HG02885 (cell line): ENCODE measurements around the gene NELL2.
"Not testable (repeated sequence)": the region's sequence is repeated elsewhere in the genome, so short reads cannot be mapped to it uniquely, and the experiment has no call there.

Experiments used
- ATAC-seq: cut with Tn5 transposase; IDR thresholded peaks from one replicate; pipeline ENCODE4 v1.9.1; 2021; ENCODE audit warnings: mild to moderate bottlenecking; ENCODE audit not compliant: unreplicated experiment, poor library complexity

The NELL2 gene

DNA sequence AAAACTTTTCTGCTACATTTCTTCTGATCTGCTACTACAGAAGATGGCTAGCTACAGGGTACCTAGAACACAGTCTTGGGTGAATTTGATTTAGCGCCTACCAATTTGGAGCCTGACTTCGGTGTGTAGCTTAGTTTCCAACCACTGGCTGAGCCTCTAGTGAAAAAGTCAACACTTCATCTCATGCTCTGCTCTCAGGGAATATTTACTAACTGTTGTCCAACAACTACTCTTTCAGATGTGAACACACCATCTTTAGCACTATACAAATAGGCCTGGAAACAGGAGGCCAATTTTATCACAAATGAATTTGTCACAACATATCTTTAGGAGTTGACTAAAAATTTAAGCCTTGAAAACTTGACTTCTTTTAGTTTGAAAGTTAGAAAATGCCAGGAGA is 167.9 kb downstream of the NELL2 start:
- ATAC-seq = no peak

DNA sequence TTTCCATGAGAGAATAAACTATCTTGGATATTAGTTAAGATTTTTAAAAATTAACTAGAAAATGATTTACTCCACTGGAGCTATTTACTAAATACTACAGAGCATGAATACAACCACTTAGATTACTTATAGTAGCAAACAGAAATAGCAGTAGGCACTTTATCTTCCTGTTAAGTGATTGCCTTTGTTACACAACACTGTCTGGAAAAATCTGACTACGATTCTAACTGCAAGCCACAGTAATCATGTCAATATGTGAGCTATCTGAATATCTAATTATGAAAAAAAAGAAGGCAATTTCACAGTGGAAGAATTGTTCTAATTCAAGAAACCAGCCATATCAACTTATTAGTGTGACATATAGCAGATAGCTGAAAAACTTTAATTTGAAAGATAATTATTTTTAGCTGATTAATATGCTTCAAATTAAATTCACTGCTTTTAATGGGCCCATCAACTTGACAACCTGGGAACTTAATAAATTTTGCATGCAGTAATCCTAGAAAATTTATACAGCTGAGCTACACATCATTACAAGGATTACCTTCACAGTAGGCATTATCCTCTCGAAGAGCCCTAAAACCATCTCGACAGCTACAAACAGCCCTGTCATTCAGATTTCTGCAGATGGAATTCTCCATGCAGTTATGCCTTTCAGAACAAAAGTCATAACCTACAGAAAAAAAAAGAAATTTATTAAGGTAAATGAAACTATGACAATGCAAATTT is 172.8 kb downstream of the NELL2 start:
- ATAC-seq = no peak

DNA sequence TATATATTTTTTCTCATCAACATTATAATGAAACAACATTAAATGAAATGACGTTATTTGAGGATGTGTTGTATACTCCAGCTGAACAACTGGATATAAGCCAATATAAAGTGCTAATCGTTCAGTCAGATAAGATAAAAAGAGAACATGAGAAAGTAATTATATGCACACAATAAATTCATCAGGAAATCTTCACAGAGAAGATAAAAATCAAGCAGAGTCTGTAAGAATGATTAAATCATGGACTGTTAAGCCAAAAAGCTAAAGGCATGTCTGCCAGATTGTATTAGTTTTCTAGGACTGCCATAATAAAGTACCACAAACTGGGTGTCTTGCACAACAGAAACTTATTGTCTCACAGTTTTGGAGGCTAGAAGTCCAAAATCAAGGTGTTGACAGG is 178.6 kb downstream of the NELL2 start:
- ATAC-seq = no peak

DNA sequence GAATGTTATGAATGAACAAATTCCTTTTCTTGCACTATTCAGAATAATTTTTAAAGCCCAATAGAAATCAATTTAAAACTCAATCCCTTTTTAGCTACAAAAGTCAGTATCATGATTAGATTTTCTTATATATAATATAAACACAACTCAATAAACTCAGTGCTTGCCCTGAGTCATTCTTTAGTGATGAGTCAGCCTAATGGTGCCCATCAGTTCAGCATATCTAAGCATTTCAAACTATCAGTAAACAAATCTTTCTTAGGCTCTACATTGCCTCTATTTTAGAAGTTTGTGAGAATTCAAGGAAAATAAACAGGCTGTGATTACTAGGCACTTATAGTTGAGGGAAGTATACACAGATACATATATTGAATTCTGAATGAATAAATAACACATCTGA is 179.6 kb downstream of the NELL2 start:
- no peak for ATAC-seq

DNA sequence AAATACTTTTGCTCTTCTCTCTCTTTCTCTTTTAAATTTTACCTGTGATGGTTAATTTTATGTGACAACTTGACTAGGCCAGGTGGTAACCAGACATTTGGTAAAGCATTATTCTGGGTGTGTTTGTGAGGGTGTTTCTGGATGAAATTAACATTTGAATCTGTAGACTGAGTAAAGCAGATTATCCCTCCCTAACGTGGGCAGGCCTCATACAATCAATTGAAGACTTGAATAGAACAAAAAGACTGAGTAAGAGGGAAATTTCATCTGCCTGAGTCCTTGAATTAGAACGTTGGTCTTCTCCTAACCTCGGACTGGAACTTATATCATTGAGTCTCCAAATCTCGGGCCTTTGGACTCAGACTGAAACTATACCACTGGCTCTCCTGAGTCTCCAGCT is 182.1 kb downstream of the NELL2 start:
- no peak for ATAC-seq

DNA sequence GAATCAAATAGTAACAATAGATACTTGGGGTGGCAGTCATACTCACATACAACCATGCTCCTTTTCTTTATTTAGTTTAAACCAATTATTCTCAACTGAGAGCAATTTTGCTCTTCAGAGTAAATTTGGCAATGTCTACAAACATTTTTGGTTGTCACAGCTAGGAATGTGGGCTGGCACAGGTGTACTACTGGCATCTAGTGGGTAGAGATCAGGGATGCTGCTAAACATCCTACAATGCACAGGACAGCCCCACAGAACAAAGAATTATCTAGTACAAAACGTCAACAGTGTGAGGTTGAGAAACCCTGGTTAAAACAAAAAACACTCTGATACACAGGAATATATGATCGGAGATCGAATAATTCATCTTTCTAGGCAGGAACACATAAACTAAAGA is 186.5 kb downstream of the NELL2 start:
- no peak for ATAC-seq

DNA sequence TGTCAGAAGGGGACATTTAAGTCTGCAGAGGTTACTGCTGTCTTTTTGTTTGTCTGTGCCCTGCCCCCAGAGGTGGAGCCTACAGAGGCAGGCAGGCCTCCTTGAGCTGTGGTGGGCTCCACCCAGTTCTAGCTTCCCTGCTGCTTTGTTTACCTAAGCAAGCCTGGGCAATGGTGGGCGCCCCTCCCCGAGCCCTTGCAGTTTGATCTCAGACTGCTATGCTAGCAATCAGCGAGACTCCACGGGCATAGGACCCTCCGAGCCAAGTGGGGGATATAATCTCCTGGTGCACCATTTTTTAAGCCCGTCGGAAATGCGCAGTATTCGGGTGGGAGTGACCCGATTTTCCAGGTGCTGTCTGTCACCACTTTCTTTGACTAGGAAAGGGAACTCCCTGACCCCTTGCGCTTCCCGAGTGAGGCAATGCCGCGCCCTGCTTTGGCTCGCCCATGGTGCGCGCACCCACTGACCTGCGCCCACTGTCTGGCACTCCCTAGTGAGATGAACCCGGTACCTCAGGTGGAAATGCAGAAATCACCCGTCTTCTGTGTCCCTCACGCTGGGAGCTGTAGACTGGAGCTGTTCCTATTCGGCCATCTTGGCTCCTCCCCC is 189.2 kb downstream of the NELL2 start:
- ATAC-seq = not testable (repeated sequence)

DNA sequence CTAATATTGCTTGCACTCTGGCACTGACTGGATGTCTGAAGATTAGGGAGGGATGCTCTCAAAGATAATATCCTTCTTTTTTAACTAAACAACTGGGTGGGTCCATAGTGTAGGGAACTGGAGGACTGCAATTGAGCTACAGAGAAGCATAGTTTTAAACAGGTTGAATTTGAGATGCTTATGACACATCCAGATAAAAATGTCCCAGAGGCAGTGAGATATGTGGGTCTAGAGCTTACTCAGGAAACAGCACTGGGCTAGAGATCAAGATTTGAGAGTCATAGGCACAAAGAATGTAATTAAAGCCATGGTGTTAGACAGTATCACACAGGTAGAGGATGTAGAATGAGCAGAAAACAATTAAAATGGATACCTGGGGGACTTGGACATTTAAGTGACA is 198.4 kb downstream of the NELL2 start:
- ATAC-seq = no peak

DNA sequence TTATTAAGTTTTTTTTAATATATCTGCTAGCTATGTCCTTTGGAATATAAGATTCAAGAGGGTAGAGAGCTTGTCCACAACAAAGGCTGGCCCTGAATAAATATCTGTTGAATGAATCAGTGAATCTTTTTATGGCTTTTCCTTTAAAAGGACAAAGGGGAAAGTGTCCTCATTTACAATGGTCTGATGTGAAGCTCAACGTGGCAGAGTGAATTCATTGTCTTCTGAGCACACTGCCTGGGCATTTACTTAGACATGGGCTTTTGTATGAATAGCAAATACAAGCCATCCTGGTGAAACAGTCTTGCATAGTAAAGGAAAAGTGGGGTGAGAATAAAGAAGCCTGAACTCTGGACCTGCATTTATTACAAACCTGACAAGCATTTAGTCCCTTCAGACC is 201.2 kb downstream of the NELL2 start:
- no peak for ATAC-seq

DNA sequence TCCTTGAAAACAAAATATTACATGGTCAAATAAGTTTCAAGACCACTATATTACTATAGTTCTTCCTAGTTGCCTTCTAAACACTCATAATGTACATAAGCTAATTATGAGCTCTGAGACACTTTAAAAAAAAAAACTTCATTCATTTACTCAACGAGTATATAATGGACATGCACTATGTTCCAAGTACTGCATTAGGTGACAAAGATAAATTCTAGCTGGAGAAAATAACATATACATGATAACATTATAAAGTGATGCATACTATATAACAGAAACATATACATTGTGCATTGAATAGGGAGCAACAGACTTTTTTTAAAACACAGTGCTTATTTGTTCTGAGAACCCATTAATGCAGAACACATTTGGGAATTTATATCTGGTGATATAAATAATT is 202.3 kb downstream of the NELL2 start:
- ATAC-seq = no peak

DNA sequence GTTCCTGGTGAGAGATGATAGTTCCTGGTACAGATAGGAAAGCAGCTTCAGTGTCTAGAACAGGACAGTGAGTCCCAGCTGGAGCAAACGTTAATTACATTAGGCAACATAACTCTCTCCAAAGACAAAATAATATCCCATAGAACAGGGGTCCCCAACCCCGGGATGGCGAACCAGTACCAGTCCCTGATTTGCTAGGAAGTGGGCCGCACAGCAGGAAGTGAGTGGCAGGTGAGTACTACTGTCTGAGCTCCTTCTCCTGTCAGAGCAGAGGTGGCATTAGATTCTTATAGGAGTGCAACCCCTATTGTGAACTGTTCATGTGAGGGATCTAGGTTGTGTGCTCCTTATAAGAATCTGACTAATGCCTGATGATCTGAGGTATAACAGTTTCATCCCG is 204.1 kb downstream of the NELL2 start:
- no peak for ATAC-seq

DNA sequence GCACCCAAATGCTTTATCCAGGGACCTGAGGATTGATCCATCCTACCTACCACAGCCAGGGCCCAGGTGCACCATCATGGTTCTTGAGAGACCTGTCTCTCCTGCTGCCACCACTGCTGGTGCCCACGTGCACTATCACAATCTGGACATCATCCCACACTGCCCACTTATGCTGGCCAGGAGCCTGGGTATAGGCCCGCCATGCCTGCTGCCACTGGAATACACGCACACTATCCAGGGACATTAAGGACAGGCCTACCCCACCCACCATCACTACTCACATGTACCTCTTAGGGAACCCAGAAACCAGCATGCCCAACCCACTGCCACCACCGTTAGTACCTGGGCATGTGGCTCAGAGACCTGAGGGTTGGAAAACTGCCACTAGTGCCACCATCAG is 207.7 kb downstream of the NELL2 start:
- no peak for ATAC-seq

DNA sequence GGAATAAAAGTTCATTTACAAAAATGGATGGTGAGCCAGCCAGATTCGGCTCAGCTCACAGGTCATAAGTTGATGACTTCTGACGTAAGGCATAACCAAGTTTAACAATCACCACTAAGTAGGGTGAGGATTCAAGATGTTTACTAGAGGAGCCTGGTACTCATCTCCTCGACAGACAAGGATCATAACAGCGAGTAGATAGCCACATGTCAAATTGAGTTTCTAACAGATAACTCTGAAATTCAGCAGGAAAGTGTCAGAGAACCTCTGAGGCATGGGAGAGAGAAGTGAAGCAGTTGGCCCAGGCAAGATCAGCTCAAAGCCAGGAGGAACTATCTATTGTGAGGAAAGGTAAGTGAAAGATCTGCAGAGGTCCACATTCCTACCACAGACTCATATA is 208.7 kb downstream of the NELL2 start:
- ATAC-seq = no peak

DNA sequence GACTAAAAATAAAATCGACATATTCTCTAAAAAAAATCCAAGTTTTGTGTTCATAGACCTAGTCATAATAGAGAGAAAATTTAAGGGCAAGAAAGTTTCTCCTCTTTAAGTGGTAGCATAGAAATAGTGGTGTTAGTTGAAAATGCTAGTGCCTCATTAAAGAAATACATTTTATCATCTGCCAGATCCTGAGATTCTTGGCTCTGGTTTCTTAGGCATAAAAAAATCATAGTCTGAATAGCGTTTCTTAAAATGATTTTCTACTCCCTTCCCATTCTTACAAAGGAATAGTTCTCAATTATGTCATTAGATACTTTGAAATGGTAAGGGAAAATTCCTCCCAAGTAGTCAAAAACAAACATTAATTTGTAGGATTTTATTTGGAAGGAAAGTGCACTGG is 212.8 kb downstream of the NELL2 start:
- ATAC-seq = no peak

DNA sequence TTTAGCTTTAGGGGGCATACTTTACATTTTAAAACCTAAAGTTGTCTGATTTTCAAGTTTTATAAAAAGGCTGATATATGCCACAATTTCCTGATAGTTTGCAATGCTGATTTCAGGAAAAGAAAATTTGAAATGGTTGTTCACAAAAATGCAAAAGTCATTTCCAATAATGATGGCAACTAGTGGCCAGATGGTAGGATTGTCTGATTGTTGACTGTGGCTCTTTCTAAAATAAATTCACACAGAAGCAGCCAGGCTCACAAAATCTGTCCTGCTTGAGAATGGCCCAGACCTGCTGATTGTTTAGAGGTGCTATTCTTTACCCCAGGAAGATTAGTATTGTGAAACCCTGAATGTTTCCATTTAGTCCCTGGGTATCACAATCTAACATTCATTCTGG is 220.3 kb downstream of the NELL2 start:
- ATAC-seq = no peak

DNA sequence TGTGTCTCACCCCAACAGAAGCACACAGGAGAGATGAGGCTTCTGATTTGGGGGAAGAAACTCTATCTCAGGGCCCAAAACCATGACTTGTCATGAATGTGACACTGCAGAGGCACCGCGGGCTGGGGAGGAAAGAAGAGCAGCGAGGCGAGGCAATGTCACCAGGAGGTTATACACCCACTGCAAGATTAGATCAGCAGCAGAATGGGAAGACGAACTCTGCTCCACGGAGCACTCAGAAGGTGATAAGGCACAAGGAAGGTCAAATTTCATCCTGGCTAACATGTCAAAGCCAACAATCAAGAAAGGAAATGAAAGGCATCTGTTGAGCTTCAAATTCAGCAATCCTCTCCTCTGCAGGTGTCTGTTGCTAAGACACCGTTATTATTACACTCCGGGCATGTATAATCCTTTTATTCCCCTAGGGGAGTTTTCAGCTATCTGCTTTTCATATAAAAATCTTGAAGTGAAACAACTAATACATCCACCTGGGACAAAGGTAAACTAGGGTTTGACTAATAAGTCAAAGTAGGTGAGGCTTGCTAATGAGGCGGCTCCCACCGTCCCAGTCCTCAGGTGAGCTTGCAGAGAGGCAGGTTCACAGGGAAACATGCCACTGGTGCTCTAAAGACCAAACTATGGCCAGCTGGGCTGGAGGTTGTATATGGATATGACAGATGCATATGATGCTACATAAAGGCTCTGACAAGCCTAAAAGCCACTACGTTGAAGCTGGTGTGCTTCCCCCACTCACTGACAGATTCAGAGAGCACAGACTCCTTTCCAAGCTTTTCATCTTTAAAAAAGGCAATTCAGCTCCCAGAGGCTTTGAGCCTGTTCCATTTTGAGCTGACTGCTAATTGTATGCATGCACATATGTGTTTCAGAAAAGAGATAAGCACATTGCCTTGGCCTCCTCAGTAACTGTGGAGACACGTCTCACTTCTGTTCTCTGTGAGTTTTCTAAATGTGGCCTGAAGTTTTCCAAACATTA is 221.2 kb downstream of the NELL2 start:
- no peak for ATAC-seq

DNA sequence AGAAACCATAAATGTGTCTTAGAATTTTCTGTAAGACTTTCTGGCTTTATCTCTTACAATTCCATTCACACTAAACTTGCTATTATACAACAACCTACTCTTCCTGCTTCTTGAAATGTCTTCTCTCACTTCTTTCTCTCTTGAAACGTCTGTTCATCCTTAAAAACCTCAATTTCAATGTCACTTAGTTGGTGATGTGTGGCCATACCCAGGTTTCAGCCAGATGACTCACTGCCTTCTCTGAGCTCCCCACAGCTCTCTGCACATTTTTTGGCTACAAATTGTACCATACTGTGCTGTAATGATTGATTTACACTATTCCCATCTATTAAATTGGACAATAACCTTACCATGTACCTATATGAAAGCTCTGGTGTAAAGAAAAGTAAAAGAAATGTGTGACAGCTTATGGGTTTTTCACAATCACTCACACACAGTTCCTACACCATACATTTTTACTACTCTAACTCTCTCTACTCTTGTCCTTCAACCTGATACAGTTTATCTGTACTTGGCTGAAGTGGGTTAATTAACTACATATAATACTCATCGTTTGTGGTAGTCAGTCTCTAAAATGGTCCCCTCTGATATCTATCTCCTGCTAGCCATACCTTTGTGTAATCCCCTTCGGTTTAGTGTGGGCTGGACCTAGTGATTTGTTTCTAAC is 222.1 kb downstream of the NELL2 start:
- no peak for ATAC-seq

DNA sequence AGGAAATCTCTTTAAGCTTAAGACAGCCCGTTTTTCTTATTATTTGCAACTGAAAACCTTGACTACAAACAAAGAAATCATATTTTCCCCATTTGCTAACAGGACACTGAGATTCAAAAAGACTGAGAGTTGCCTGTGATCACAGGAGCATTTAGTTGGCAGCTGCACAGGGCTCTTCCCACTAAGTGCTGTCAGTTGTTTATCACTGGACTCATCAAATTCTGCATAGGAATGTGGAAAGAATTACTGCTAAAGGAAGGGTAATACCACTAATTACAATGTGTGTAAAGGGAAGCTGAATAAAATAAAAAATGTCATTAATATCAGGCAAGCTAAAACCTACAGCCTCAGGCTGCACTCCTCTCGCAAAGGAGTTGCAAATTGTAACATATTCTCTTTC is 226.4 kb downstream of the NELL2 start:
- ATAC-seq = no peak

DNA sequence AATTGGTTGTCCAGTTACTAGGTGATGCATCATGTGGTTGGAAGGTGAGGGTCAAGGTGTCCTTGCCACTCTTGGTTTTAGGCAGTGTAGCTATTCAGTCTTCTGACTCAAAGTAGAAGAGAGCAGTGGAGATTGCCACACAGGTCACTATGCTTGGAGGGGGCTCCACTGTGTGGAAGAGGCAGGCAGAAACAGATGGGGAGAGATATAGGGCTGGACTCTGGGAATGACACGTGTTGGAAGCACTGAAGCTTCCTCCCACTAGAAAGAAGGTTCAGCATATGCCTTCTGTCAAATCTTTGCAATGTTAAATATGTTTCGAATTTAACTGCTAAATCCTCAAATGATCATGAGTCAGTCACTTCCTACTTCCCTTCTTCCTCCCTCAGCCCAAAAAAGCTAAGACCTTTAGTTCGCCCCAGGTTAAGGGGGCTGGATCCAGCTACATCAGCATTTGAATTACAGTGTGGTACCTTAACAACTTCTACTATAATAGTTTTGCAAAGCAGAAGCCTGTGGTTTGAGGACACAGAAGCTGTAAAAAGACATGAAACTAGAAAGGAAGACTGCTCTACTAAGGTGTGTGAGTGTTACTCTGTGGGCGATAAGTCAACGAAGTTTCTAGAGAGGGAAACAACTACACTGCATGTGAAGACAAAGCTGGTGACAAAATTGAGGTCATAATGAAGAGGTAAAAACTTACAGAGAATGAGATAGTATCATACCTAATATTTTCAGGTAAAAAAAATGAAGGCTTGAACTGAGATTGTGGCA is 228.0 kb downstream of the NELL2 start:
- ATAC-seq = no peak
